H9 (cell line): ENCODE data around the gene C20orf96. TPM values are rescaled to one million over a fixed set of nuclear protein-coding genes. Genes with fewer than 3 reads are reported as not detected.

Experiments
- DNase-seq: peaks from one replicate; pipeline ENCODE4 v3.0.0-alpha.2; 2017
- H2AFZ ChIP-seq: one replicate; pipeline ENCODE4 v1.6.1; 2013; ENCODE audit warnings: mild to moderate bottlenecking, low read length, control low read depth, moderate library complexity
- H2AK5ac ChIP-seq: 2 replicates; pipeline ENCODE4 v1.6.1; 2013; ENCODE audit warnings: low read length, control low read depth, mixed read lengths; ENCODE audit not compliant: insufficient read length
- H2BK120ac ChIP-seq: one replicate; pipeline ENCODE4 v1.6.1; 2013; ENCODE audit warnings: low read depth, mild to moderate bottlenecking, low read length, control low read depth, inconsistent platforms; ENCODE audit not compliant: poor library complexity, severe bottlenecking
- H2BK12ac ChIP-seq: 2 replicates; pipeline ENCODE4 v1.6.1; 2013; ENCODE audit warnings: low read length, control low read depth, mixed read lengths, low read depth; ENCODE audit not compliant: insufficient read length
- H2BK15ac ChIP-seq: 2 replicates; pipeline ENCODE4 v1.6.1; 2013; ENCODE audit warnings: low read depth, low read length, control low read depth
- H2BK20ac ChIP-seq: one replicate; pipeline ENCODE4 v1.6.1; 2013; ENCODE audit warnings: low read depth, mild to moderate bottlenecking, low read length, control low read depth, inconsistent platforms; ENCODE audit not compliant: poor library complexity, severe bottlenecking
- H2BK5ac ChIP-seq: 2 replicates; pipeline ENCODE4 v1.6.1; 2013; ENCODE audit warnings: low read length, control low read depth, mixed read lengths; ENCODE audit not compliant: insufficient read length
- H3K14ac ChIP-seq: 2 replicates; pipeline ENCODE4 v1.6.1; 2013; ENCODE audit warnings: low read length, control low read depth; ENCODE audit not compliant: insufficient read depth
- H3K18ac ChIP-seq: 2 replicates; pipeline ENCODE4 v1.6.1; 2013; ENCODE audit warnings: low read depth, mild to moderate bottlenecking, mixed read lengths, low read length, control low read depth; ENCODE audit not compliant: insufficient read length
- H3K23ac ChIP-seq: 2 replicates; pipeline ENCODE4 v1.6.1; 2013; ENCODE audit warnings: low read length, control low read depth, mixed read lengths, low read depth; ENCODE audit not compliant: insufficient read length
- H3K23me2 ChIP-seq: 2 replicates; pipeline ENCODE4 v1.6.1; 2013; ENCODE audit warnings: low read depth, mild to moderate bottlenecking, mixed read lengths, low read length, control low read depth; ENCODE audit not compliant: insufficient read length, poor library complexity, severe bottlenecking
- H3K27ac ChIP-seq: 2 replicates; pipeline ENCODE4 v1.5.1; 2013; ENCODE audit warnings: low read length, control low read depth, mixed read lengths, low read depth; ENCODE audit not compliant: insufficient read length
- H3K27me3 ChIP-seq: 2 replicates; pipeline ENCODE4 v1.6.1; 2013; ENCODE audit warnings: low read length, control low read depth, inconsistent platforms; ENCODE audit not compliant: insufficient read depth
- H3K4ac ChIP-seq: 2 replicates; pipeline ENCODE4 v1.6.1; 2013; ENCODE audit warnings: low read depth, mild to moderate bottlenecking, control low read depth, inconsistent platforms, low read length, moderate library complexity
- H3K4me1 ChIP-seq: 2 replicates; pipeline ENCODE4 v1.6.1; 2013; ENCODE audit warnings: low read length, control low read depth, inconsistent platforms; ENCODE audit not compliant: insufficient read depth
- H3K4me2 ChIP-seq: 2 replicates; pipeline ENCODE4 v1.6.1; 2013; ENCODE audit warnings: low read length, control low read depth, mixed read lengths; ENCODE audit not compliant: insufficient read length, insufficient read depth
- H3K56ac ChIP-seq: 2 replicates; pipeline ENCODE4 v1.6.1; 2013; ENCODE audit warnings: low read depth, mild to moderate bottlenecking, mixed read lengths, low read length, control low read depth; ENCODE audit not compliant: insufficient read length
- H3K79me1 ChIP-seq: 2 replicates; pipeline ENCODE4 v1.6.1; 2013; ENCODE audit warnings: low read depth, mild to moderate bottlenecking, moderate library complexity, low read length, control low read depth, inconsistent platforms; ENCODE audit not compliant: insufficient read depth, poor library complexity, severe bottlenecking
- H3K79me2 ChIP-seq: 2 replicates; pipeline ENCODE4 v1.6.1; 2013; ENCODE audit warnings: low read length, control low read depth, inconsistent platforms; ENCODE audit not compliant: insufficient read depth
- H3K9ac ChIP-seq: 2 replicates; pipeline ENCODE4 v1.6.1; 2013; ENCODE audit warnings: low read length, control low read depth, mixed read lengths; ENCODE audit not compliant: insufficient read length; ENCODE audit errors: extremely low read depth
- H3K9me3 ChIP-seq: one replicate; pipeline ENCODE4 v1.6.1; 2013; ENCODE audit warnings: low read depth, low read length, inconsistent platforms; ENCODE audit not compliant: control insufficient read depth
- H3T11ph ChIP-seq: one replicate; pipeline ENCODE4 v1.6.1; 2013; ENCODE audit warnings: mild to moderate bottlenecking, low read length, control low read depth, inconsistent platforms
- H4K20me1 ChIP-seq: one replicate; pipeline ENCODE4 v1.6.1; 2013; ENCODE audit not compliant: control insufficient read depth, insufficient read length, insufficient read depth
- H4K5ac ChIP-seq: 2 replicates; pipeline ENCODE4 v1.6.1; 2013; ENCODE audit warnings: low read depth, mild to moderate bottlenecking, mixed read lengths, low read length, control low read depth; ENCODE audit not compliant: insufficient read length
- H4K8ac ChIP-seq: replicated peaks from 2 replicates; pipeline ENCODE4 v1.6.1; 2013; ENCODE audit warnings: low read length, control low read depth, mixed read lengths, low read depth; ENCODE audit not compliant: insufficient read length
- H4K91ac ChIP-seq: 2 replicates; pipeline ENCODE4 v1.6.1; 2013; ENCODE audit warnings: low read depth, mild to moderate bottlenecking, moderate library complexity, mixed read lengths, low read length, control low read depth; ENCODE audit not compliant: insufficient read length
- H3K27ac Mint-ChIP-seq, 3 experiments: 2 replicates in 2 of 3; 3 replicates in 1 of 3; pipeline ENCODE4 v1.8.0; 2020 to 2021; ENCODE audit warnings: mixed read lengths in 3 of 3, mild to moderate bottlenecking in 1 of 3, moderate library complexity in 1 of 3
- H3K27me3 Mint-ChIP-seq: 2 replicates; pipeline ENCODE4 v1.8.0; 2021; ENCODE audit warnings: low read depth, mild to moderate bottlenecking, moderate library complexity, mixed read lengths
- H3K36me3 Mint-ChIP-seq, 3 experiments: 2 replicates in 2 of 3; 3 replicates in 1 of 3; pipeline ENCODE4 v1.8.0; 2020 to 2021; ENCODE audit warnings: low read depth in 3 of 3, mixed read lengths in 3 of 3; ENCODE audit not compliant: insufficient read depth in 1 of 3
- H3K4me1 Mint-ChIP-seq, 2 experiments: 2 replicates each; pipeline ENCODE4 v1.8.0; 2020; ENCODE audit warnings: mixed read lengths in 2 of 2
- H3K4me3 Mint-ChIP-seq, 2 experiments: 2 replicates in 1 of 2; 3 replicates in 1 of 2; pipeline ENCODE4 v1.8.0; 2020 to 2021; ENCODE audit warnings: mild to moderate bottlenecking in 2 of 2, mixed read lengths in 2 of 2, moderate library complexity in 1 of 2
- H3K9me3 Mint-ChIP-seq, 2 experiments: 2 replicates in 1 of 2; 3 replicates in 1 of 2; pipeline ENCODE4 v1.8.0; 2020; ENCODE audit warnings: mild to moderate bottlenecking in 2 of 2, mixed read lengths in 2 of 2, moderate library complexity in 1 of 2
- CTCF ChIP-seq: fragments of 200-600 bp; sonication (generic); conservative IDR thresholded peaks from 3 replicates; pipeline ENCODE4 v1.8.0; 2021; ENCODE audit warnings: antibody characterized with exemption, mild to moderate bottlenecking
- WGBS: extraction: QIAGEN DNeasy Blood & Tissue Kit; methylation state at CpG from one replicate; pipeline ENCODE4 v1.1.7; 2013; ENCODE audit warnings: missing lambda C conversion rate, low lambda C conversion rate, mixed read lengths; ENCODE audit not compliant: insufficient read length; ENCODE audit errors: extremely low coverage; 5-methylcytosine and 5-hydroxymethylcytosine counted together
- total RNA-seq: library from RNA; stranded (reverse); gene quantifications from 2 replicates; pipeline ENCODE4 v1.2.1, GENCODE V29; 2021

The C20orf96 gene
- total RNA-seq, 1 experiment from 2014 or later = 14.5 TPM

- no peak overlapping the region for H3K27ac Mint-ChIP-seq
- H2BK20ac ChIP-seq = no peak overlapping the region
- no peak overlapping the region for H2BK15ac ChIP-seq
- no peak overlapping the region for H3K4ac ChIP-seq
- no peak overlapping the region for H3K14ac ChIP-seq
- H3K27me3 ChIP-seq = peaks cover 2% of the 10 kb centered on the region; the same call in 1 of the 2 replicates
- peaks cover 4 to 31% of the 10 kb centered on the region in 2 experiments; a peak in 3 of 5 replicates for H3K9me3 Mint-ChIP-seq
- no peaks in the 10 kb centered on the region; a peak in 1 of 7 replicates for H3K36me3 Mint-ChIP-seq
- H4K20me1 ChIP-seq = no peaks in the 10 kb centered on the region
- H3K9me3 ChIP-seq = no peaks in the 10 kb centered on the region
- no peak overlapping the region for H2BK120ac ChIP-seq
- H3K79me2 ChIP-seq = no peaks in the 10 kb centered on the region
- no peak overlapping the region for H3K56ac ChIP-seq
- H3K18ac ChIP-seq = no peak overlapping the region
- DNase-seq = no peak
- no peak overlapping the region for H4K8ac ChIP-seq
- H4K91ac ChIP-seq = no peak overlapping the region
- H3K4me1 Mint-ChIP-seq = peaks cover 4 to 5% of the 10 kb centered on the region in 2 experiments; a peak in 1 of 4 replicates
- no peak overlapping the region for H3K4me3 Mint-ChIP-seq
- H3K23me2 ChIP-seq = no peaks in the 10 kb centered on the region
- no peak overlapping the region for H3T11ph ChIP-seq
- H3K27me3 Mint-ChIP-seq = peaks cover 80% of the 10 kb centered on the region
- no peak overlapping the region for H2AK5ac ChIP-seq
- no peak overlapping the region for H2BK12ac ChIP-seq
- no peaks in the 10 kb centered on the region for H3K4me1 ChIP-seq
- WGBS = no CpG with 5 or more reads among the region's 3 CpGs
- no peak for TF ChIP-seq CTCF
- no peak overlapping the region for H4K5ac ChIP-seq
- H2BK5ac ChIP-seq = no peak overlapping the region
- no peak overlapping the region for H3K9ac ChIP-seq
- no peak overlapping the region for H3K23ac ChIP-seq
- H3K4me2 ChIP-seq = no peak overlapping the region
- no peak overlapping the region for H2AFZ ChIP-seq
- no peak overlapping the region for H3K27ac ChIP-seq
- H3K79me1 ChIP-seq = no peaks in the 10 kb centered on the region
These were observed 63.0 kb downstream of the C20orf96 start for GRCh38 chr20:227439-228105.
